HG02943 (cell line): ENCODE data around the gene AJAP1.

ENCODE experiments used
- ATAC-seq: cut with Tn5 transposase; IDR thresholded peaks from one replicate; pipeline ENCODE4 v1.9.1; 2021; ENCODE audit warnings: mild to moderate bottlenecking, low read depth, moderate library complexity; ENCODE audit not compliant: unreplicated experiment

Gene AJAP1

GRCh38 chr1:4676253-4676652 lies 21.8 kb downstream of the AJAP1 start:
- no peak for ATAC-seq

DNA sequence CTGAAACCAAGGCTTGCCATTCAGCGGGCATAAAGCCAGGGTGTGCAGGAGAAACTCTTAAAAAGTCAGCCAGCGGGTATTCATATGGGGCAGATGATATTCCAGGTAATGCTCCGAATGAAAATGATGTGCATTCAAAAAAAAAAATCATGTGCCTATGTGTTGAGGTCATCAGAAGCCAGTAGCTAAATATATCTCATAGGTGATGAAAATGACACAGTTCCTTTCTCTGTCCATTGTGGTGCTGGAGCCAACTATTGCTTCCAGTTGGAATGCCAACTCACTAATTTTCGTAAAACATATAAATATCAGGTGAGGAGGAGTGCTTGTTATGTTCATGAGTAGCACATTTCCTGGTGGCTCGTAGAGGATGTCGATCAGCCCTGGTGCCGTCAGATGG lies 23.2 kb downstream of the AJAP1 start:
- ATAC-seq: no peak

GRCh38 chr1:4678066-4678717 lies 23.8 kb downstream of the AJAP1 start:
- no peak for ATAC-seq

DNA sequence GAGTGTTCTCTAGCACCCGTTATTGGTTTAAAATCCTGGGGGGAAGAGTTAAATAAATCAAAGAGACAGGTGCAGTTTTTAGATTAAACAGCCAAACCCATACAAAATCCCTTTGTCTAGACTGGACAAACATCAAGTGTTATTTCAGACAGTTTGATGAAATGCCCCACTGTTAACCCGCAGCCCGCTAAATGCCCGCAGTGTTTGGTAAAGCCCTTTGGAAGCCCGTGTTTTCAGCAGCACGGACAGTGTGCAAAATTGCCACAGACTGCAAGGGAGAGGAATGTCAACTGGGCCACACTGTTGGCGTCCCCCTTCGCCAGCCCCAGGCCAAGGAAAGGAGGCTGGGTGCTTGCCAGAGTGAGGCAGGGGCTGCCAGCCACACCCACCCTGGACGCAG lies 26.6 kb downstream of the AJAP1 start:
- ATAC-seq: no peak

- no peak for ATAC-seq
These were observed 28.3 kb downstream of the AJAP1 start for GRCh38 chr1:4682607-4683220.

- no peak for ATAC-seq
These were observed 29.7 kb downstream of the AJAP1 start for GRCh38 chr1:4684136-4684535.

DNA sequence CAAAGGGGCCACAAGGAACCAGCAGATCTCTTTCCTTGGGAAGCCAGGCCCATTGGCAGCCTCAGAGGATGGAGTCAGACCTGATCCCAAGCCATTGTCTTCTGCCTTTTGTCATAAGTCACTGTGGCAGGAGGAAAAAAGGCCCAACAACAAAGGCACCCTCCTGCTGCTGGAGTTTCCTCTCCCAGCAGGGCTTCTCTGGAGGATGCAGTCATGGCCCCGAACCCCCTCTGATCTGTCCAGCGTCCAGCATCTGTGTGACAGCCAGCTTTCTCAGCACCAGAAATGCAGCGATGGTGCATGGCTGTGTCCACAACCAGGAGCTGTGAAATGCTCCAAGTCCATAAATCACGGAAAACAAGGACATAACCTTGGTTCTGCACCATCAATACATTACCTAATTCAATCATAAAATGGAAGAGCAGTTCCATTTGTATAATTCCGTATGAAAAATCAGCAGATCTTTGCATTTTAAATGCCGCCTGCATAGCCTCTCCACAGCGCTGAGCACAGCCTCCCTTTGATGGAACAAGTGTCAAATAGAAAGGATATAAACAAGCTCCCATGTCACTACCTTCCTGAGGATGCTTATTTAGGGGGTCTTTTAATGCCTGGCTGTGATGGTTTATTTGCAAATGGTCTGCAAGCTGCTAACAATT lies 30.6 kb downstream of the AJAP1 start:
- no peak for ATAC-seq

- ATAC-seq: no peak
These were observed 31.1 kb downstream of the AJAP1 start for GRCh38 chr1:4685523-4685865.

- ATAC-seq: no peak
These were observed 33.5 kb downstream of the AJAP1 start for GRCh38 chr1:4687943-4688342.

- no peak for ATAC-seq
These were observed 35.0 kb downstream of the AJAP1 start for GRCh38 chr1:4689271-4689935.

- ATAC-seq: no peak
These were observed 35.7 kb downstream of the AJAP1 start for GRCh38 chr1:4689941-4690635.

DNA sequence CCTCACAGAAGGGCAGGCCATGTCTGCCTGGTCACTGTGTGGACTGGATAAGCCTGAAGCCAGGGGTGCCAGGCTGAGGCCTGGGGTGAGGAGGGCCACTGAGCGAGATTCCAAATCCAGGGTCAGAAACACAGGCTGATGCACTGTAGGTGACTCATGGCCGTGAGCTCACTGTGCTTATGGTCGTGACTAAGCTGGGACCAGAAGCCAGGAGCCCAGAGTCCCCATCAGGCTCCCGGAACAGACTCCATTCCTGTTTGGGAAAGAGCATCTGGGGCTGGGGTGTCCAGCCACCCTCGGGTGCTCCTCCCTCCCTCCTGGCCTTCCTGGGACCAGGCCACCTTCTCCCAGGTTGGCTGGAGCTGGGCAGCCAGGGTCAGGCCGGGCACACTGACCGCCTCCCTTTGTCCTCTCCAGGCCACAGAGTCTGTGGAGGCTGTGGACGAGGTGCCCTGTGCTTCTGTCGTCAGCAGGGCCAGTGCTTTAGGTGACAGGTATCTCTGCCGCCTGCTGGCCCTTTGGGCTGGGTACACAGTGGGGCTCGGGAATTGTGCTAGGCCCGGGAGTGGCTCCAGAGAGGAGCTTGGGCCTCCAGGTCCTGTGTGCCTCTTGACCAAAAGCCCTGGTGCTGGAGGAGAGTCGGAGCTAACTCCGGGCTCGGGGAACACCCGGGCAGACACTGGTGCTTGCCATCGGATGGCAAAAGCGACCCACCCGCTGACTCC lies 36.7 kb downstream of the AJAP1 start:
- no peak for ATAC-seq

DNA sequence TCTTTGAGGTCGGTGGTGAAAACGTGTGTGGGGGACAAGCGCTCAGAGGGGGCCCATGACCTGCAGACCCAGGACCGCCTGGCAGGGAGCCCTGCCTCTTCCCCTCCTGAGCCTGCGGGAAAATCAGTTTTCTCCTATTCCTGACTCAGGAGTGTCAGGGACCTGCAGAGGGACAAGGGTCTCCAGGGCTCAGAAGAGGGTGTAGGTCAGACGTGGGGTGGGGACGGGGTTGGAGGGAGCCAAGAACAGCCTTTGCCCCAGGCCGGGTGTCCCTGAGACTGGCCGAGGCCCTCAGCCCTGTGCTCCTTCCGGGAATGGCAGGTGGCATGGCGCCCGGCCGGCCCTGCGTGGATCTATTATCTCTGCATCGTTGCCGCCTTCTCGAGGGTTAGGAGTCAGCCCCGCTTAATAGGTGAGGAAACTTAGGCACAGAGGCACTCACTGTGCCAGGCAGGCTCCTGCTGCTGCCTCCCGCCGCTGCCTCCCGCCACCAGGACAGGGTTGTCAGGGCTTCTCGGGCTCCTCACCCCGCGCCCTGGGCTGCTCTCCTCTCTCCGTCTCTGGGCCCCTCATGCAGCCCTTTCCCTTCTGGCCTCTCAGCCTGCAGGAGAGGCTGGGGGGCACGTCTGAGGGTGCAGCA lies 37.5 kb downstream of the AJAP1 start:
- ATAC-seq: no peak

DNA sequence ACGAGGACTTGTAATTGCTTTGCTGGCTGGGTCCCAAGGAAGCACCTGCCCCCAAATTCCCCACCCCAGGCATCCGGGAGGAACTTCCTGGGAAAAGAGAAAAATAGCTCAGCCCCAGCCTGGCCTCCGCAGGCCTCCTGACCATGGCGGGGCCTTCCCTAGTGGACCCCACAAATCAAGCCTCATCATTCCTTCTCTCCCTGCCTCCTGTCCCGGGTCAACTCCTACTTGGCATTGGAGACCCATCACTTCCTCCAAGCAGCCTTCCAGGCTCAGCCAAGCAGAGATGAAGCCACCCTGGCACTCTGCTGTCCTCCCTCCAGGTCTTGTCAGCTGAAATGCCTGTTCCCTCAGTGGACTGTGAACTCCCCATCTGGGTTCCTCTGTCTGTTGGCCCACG lies 38.0 kb downstream of the AJAP1 start:
- no peak for ATAC-seq

- no peak for ATAC-seq
These were observed 38.9 kb downstream of the AJAP1 start for GRCh38 chr1:4693331-4693730.

- ATAC-seq: no peak
These were observed 39.5 kb downstream of the AJAP1 start for GRCh38 chr1:4693891-4694290.

GRCh38 chr1:4694492-4694891 lies 40.1 kb downstream of the AJAP1 start:
- no peak for ATAC-seq

- no peak for ATAC-seq
These were observed 40.8 kb downstream of the AJAP1 start for GRCh38 chr1:4695241-4695640.

- ATAC-seq: no peak
These were observed 41.8 kb downstream of the AJAP1 start for GRCh38 chr1:4696161-4696745.

DNA sequence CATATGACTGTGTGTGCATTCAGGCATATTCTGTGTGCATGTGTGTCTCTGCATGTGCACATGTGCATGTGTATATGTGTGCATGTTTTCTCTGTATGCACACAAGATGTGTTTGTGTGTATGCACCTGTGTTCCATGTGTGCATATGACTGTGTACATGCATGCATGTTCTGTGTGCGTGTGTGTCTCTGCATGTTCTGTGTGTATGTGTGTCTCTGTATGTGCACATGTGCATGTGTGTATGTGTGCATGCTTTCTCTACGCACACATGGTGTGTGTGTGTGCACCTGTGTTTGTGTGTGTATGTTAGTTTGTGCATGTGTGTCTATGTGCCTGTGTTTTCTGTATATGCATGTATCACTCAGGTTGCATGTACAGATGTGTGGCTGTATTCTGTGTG lies 42.3 kb downstream of the AJAP1 start:
- no peak for ATAC-seq
